Panc1 (cell line): ENCODE data around the gene FAR2. TPM values are rescaled to one million over a fixed set of nuclear protein-coding genes. Genes with fewer than 3 reads are reported as not detected.

ENCODE experiments used
- ATAC-seq: fragments of 200-7000 bp; cut with Tn5 transposase; 2 replicates; pipeline ENCODE4 v1.9.1; 2020; ENCODE audit warnings: mild to moderate bottlenecking, moderate library complexity
- BruUV-seq: library from RNA; stranded (reverse); fragments of 400-500 nt; replicated peaks from 2 replicates; lab custom pipeline; 2021; lab: Mats Ljungman, UMichigan
- CTCF ChIA-PET: fragments of 300-600 bp; sonication (Branson Sonifier 250); formaldehyde crosslinking; loops from one replicate; lab custom pipeline; 2022; ENCODE audit warnings: antibody characterized with exemption; lab: Charles Lee
- POLR2A ChIA-PET: fragments of 300-600 bp; sonication (Branson Sonifier 250); formaldehyde crosslinking; loops from one replicate; lab custom pipeline; 2022; ENCODE audit warnings: antibody characterized with exemption; lab: Charles Lee
- DNase-seq: peaks from one replicate; pipeline ENCODE4 v3.0.0-alpha.2; 2010; ENCODE audit warnings: low read depth, low spot score
- H3K27ac ChIP-seq: 2 replicates; pipeline ENCODE4 v1.5.1; 2011; ENCODE audit warnings: mild to moderate bottlenecking, low read length, inconsistent platforms
- H3K27me3 ChIP-seq: fragments of 200-500 bp; sonication (Bioruptor generic); 2 replicates; pipeline ENCODE4 v1.6.0; 2014; ENCODE audit warnings: low read length, inconsistent platforms; ENCODE audit not compliant: control insufficient read depth, insufficient read depth
- H3K36me3 ChIP-seq: fragments of 200-500 bp; sonication (Bioruptor generic); 2 replicates; pipeline ENCODE4 v1.5.1; 2014; ENCODE audit warnings: inconsistent platforms, mild to moderate bottlenecking, low read length, moderate library complexity; ENCODE audit not compliant: control insufficient read depth, insufficient read depth
- H3K4me1 ChIP-seq: 2 replicates; pipeline ENCODE4 v1.5.1; 2011; ENCODE audit warnings: inconsistent platforms, mild to moderate bottlenecking, low read length, moderate library complexity; ENCODE audit not compliant: control insufficient read depth, insufficient read depth
- H3K4me3 ChIP-seq, 2 experiments: 2 replicates each; pipeline ENCODE4 v1.5.1; 2011 to 2012; ENCODE audit warnings: low read depth in 2 of 2, low read length in 2 of 2, mild to moderate bottlenecking in 2 of 2, inconsistent platforms in 1 of 2, moderate library complexity in 1 of 2
- H3K9me3 ChIP-seq: fragments of 200-500 bp; sonication (Bioruptor generic); 2 replicates; pipeline ENCODE4 v1.5.1; 2014; ENCODE audit warnings: low read depth, mild to moderate bottlenecking, inconsistent platforms, low read length, moderate library complexity; ENCODE audit not compliant: control insufficient read depth, insufficient read depth
- POLR2AphosphoS5 ChIP-seq: IDR thresholded peaks from 2 replicates; pipeline ENCODE4 v1.6.1; 2012; ENCODE audit warnings: mild to moderate bottlenecking, low read depth, low read length, moderate library complexity
- SIN3A ChIP-seq: IDR thresholded peaks from 2 replicates; pipeline ENCODE4 v1.6.1; 2012; ENCODE audit warnings: low read depth, mild to moderate bottlenecking, low read length, moderate library complexity, borderline replicate concordance; ENCODE audit not compliant: insufficient read depth
- TCF7L2 ChIP-seq: IDR thresholded peaks from 2 replicates; pipeline ENCODE4 v1.6.1; 2011; ENCODE audit warnings: mild to moderate bottlenecking, low read depth, low read length, inconsistent platforms
- in situ Hi-C: cut with HindIII; loops from 2 replicates; pipeline ENCODE4 v1.10.0; 2016; ENCODE audit warnings: low sequenced_read_pairs, low pct_unique_long_range_greater_than_20kb
- intact Hi-C: fragments of 100-400 bp; cut with micrococcal nuclease; formaldehyde crosslinking; loops from one replicate; pipeline ENCODE4 v1.10.0; 2022; ENCODE audit not compliant: unreplicated experiment
- total RNA-seq: library from RNA; stranded (reverse); gene quantifications from one replicate; pipeline ENCODE4 v1.2.1, GENCODE V29; 2021; ENCODE audit not compliant: unreplicated experiment
- TF ChIP-seq, protein P1 (sequence below), 2 experiments: IDR thresholded peaks; 2 replicates each; pipeline ENCODE4 v1.6.1; 2011 to 2012; ENCODE audit warnings: low read depth in 2 of 2, control low read depth in 1 of 2, low read length in 1 of 2, mild to moderate bottlenecking in 1 of 2, moderate library complexity in 1 of 2; ENCODE audit not compliant: insufficient read depth in 1 of 2
- TF ChIP-seq, protein P2 (sequence below): fragments of 450-650 bp; IDR thresholded peaks from 2 replicates; pipeline ENCODE4 v1.5.1; 2017; ENCODE audit warnings: mild to moderate bottlenecking

The FAR2 gene
- total RNA-seq, 1 experiment from 2014 or later, result 6.2 TPM

- no TSS peak for BruUV-seq
- ATAC-seq (no peak), DNase-seq (no peak)
- TF ChIP-seq SIN3A (no peak), POLR2AphosphoS5 (no peak), TCF7L2 (no peak)
- TF ChIP-seq, protein P1, sequence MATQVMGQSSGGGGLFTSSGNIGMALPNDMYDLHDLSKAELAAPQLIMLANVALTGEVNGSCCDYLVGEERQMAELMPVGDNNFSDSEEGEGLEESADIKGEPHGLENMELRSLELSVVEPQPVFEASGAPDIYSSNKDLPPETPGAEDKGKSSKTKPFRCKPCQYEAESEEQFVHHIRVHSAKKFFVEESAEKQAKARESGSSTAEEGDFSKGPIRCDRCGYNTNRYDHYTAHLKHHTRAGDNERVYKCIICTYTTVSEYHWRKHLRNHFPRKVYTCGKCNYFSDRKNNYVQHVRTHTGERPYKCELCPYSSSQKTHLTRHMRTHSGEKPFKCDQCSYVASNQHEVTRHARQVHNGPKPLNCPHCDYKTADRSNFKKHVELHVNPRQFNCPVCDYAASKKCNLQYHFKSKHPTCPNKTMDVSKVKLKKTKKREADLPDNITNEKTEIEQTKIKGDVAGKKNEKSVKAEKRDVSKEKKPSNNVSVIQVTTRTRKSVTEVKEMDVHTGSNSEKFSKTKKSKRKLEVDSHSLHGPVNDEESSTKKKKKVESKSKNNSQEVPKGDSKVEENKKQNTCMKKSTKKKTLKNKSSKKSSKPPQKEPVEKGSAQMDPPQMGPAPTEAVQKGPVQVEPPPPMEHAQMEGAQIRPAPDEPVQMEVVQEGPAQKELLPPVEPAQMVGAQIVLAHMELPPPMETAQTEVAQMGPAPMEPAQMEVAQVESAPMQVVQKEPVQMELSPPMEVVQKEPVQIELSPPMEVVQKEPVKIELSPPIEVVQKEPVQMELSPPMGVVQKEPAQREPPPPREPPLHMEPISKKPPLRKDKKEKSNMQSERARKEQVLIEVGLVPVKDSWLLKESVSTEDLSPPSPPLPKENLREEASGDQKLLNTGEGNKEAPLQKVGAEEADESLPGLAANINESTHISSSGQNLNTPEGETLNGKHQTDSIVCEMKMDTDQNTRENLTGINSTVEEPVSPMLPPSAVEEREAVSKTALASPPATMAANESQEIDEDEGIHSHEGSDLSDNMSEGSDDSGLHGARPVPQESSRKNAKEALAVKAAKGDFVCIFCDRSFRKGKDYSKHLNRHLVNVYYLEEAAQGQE (IDR thresholded peaks at IDR 0.05; ENCODE audit: insufficient read depth in 1 of 2, low read depth in 2 of 2, low read length in 1 of 2), result no peak
- TF ChIP-seq, protein P2, sequence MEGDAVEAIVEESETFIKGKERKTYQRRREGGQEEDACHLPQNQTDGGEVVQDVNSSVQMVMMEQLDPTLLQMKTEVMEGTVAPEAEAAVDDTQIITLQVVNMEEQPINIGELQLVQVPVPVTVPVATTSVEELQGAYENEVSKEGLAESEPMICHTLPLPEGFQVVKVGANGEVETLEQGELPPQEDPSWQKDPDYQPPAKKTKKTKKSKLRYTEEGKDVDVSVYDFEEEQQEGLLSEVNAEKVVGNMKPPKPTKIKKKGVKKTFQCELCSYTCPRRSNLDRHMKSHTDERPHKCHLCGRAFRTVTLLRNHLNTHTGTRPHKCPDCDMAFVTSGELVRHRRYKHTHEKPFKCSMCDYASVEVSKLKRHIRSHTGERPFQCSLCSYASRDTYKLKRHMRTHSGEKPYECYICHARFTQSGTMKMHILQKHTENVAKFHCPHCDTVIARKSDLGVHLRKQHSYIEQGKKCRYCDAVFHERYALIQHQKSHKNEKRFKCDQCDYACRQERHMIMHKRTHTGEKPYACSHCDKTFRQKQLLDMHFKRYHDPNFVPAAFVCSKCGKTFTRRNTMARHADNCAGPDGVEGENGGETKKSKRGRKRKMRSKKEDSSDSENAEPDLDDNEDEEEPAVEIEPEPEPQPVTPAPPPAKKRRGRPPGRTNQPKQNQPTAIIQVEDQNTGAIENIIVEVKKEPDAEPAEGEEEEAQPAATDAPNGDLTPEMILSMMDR, result no peak
- Histone ChIP-seq H3K4me1 (no peaks in the 10 kb centered on the region), H3K27me3 (no peaks in the 10 kb centered on the region), H3K36me3 (no peaks in the 10 kb centered on the region), H3K4me3 (no peak overlapping the region), H3K27ac (no peak overlapping the region), H3K9me3 (no peaks in the 10 kb centered on the region)
- in situ Hi-C loops (no loop called here), intact Hi-C loops (no loop called here)
- ChIA-PET CTCF (no interaction called here), POLR2A (no interaction called here)
Observed at GRCh38 chr12:29216797-29217575, 67.9 kb downstream of the FAR2 start.

DNA sequence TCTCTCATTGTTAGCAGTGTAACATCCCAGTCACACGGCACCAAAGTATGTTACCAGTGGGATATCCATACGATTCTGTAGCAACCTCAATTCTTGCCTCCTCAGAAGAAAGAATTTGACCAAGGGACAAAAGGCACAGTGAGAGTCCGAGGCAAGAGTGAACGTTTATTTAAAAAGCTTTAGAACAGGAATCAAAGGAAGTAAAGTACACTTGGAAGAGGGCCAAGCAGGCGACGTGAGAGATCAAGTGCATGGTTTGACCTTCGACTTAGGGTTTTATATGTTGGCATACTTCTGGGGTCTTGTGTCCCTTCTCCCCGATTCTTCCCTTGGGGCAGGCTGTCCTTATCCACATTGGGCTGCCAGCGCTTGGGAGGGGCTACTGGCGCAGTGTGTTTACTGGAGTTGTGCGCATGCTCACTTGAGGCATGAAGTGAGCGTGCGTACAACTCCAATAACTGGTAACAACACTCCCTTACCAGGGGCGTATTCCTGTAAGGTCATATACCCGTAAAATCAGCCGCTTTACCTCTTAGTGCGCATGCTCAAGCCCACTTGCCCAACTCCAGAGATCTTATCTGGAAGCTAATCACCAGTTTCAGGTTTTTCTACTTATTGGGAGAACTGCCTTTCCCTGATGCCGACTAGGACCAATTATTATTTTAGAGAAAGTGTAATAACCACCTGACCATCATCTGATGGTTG, 71.7 kb downstream of the FAR2 start:
- H3K36me3 ChIP-seq, result no peaks in the 10 kb centered on the region
- no peaks in the 10 kb centered on the region for H3K9me3 ChIP-seq
- no TSS peak for BruUV-seq
- TF ChIP-seq TCF7L2 (no peak), SIN3A (no peak), POLR2AphosphoS5 (no peak)
- TF ChIP-seq, protein P2, result no peak
- TF ChIP-seq, protein P1 (IDR thresholded peaks at IDR 0.05; ENCODE audit: insufficient read depth in 1 of 2, low read depth in 2 of 2, low read length in 1 of 2), result no peak
- ChIA-PET CTCF (no interaction called here), POLR2A (no interaction called here)
- DNase-seq (no peak), ATAC-seq (no peak)
- H3K27me3 ChIP-seq, result no peaks in the 10 kb centered on the region
- intact Hi-C loops, result no loop called here
- no peaks in the 10 kb centered on the region for H3K4me1 ChIP-seq
- no peak overlapping the region for H3K27ac ChIP-seq
- in situ Hi-C loops, result no loop called here
- H3K4me3 ChIP-seq, result no peak overlapping the region
